Measurements from ENCODE around the gene GCK. TPM values are rescaled to one million over a fixed set of nuclear protein-coding genes. Genes with fewer than 3 reads are reported as not detected.

The GCK gene
- total RNA-seq, 3 donors from 2014 or later (not counting 1 experiment from before 2014, with no cell fraction given): not detected

- no peaks in the 10 kb centered on the region for H3K4me1 ChIP-seq (ENCODE audit: control insufficient read depth, insufficient read depth, low read length)
- no peak for TF ChIP-seq CTCF (IDR thresholded peaks at IDR 0.05)
- H3K27ac ChIP-seq (ENCODE audit: low read length): no peak overlapping the region
- Mint-ChIP-seq H3K9me3 (no peaks in the 10 kb centered on the region), H3K27ac (no peak overlapping the region), H3K36me3 (no peaks in the 10 kb centered on the region), H3K4me3 (no peak overlapping the region), H3K4me1 (no peaks in the 10 kb centered on the region), H3K27me3 (ENCODE audit: low read depth in 2 of 2) (no peaks in the 10 kb centered on the region)
- 92% methylated on average over 16 of the region's 19 CpGs for WGBS (ENCODE audit: insufficient coverage)
- peaks cover 11% of the 10 kb centered on the region for H3K36me3 ChIP-seq (ENCODE audit: control insufficient read depth, insufficient read depth, low read length)
- intact Hi-C loops (cut with micrococcal nuclease): no loop called here
- H3K4me3 ChIP-seq (ENCODE audit: low read length): no peak overlapping the region
- no peak for ATAC-seq
- H3K9me3 ChIP-seq (ENCODE audit: control insufficient read depth, insufficient read depth, low read length): no peaks in the 10 kb centered on the region
- no peaks in the 10 kb centered on the region for H3K27me3 ChIP-seq (ENCODE audit: control insufficient read depth, insufficient read depth, low read length)
- no peak for DNase-seq
These were observed 28.0 kb upstream of the GCK start for GRCh38 chr7:44217223-44217714.

GRCh38 chr7:44216521-44217222, 27.4 kb upstream of the GCK start:
- DNase-seq: no peak
- no peak for ATAC-seq
- 94% methylated on average over 13 of the region's 13 CpGs for WGBS (ENCODE audit: insufficient coverage)
- Mint-ChIP-seq H3K27me3 (ENCODE audit: low read depth in 2 of 2) (no peaks in the 10 kb centered on the region), H3K4me3 (no peak overlapping the region), H3K4me1 (peaks cover 0 to 1% of the 10 kb centered on the region in 2 donors), H3K9me3 (no peaks in the 10 kb centered on the region), H3K36me3 (no peaks in the 10 kb centered on the region), H3K27ac (no peak overlapping the region)
- Histone ChIP-seq H3K4me1 (ENCODE audit: control insufficient read depth, insufficient read depth, low read length) (no peaks in the 10 kb centered on the region), H3K36me3 (ENCODE audit: control insufficient read depth, insufficient read depth, low read length) (peaks cover 17% of the 10 kb centered on the region), H3K9me3 (ENCODE audit: control insufficient read depth, insufficient read depth, low read length) (no peaks in the 10 kb centered on the region), H3K27ac (ENCODE audit: low read length) (no peak overlapping the region), H3K4me3 (ENCODE audit: low read length) (no peak overlapping the region), H3K27me3 (ENCODE audit: control insufficient read depth, insufficient read depth, low read length) (no peaks in the 10 kb centered on the region)
- intact Hi-C loops (cut with micrococcal nuclease): no loop called here
- TF ChIP-seq CTCF (IDR thresholded peaks at IDR 0.05): no peak

DNA sequence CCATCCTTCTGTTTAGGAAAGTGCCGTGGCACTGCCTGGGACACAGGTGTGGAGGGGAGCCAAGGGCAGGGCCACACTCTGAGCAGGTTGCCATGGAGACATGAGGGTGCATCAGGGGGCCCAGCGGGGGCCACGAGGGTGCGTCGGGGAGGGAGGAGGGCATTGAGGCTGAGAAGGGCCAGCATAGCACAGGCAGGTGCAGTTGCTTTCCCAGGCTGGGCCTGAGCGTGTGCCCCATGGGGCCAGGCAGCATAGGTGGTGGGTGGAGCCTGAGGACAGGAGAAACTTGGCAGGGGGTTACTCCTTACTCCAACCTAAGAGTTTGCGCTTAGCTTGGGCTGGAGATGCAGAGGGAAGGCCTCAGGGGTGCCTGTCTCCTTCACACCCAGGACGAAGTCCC, 26.8 kb upstream of the GCK start:
- Histone ChIP-seq H3K9me3 (ENCODE audit: control insufficient read depth, insufficient read depth, low read length) (no peaks in the 10 kb centered on the region), H3K27ac (ENCODE audit: low read length) (no peak overlapping the region), H3K4me1 (ENCODE audit: control insufficient read depth, insufficient read depth, low read length) (no peaks in the 10 kb centered on the region), H3K4me3 (ENCODE audit: low read length) (no peak overlapping the region), H3K27me3 (ENCODE audit: control insufficient read depth, insufficient read depth, low read length) (no peaks in the 10 kb centered on the region), H3K36me3 (ENCODE audit: control insufficient read depth, insufficient read depth, low read length) (peaks cover 23% of the 10 kb centered on the region)
- Mint-ChIP-seq H3K36me3 (no peaks in the 10 kb centered on the region), H3K4me3 (no peak overlapping the region), H3K27ac (no peak overlapping the region), H3K4me1 (peaks cover 0 to 5% of the 10 kb centered on the region in 2 donors), H3K27me3 (ENCODE audit: low read depth in 2 of 2) (no peaks in the 10 kb centered on the region), H3K9me3 (no peaks in the 10 kb centered on the region)
- no peak for DNase-seq
- no peak for ATAC-seq
- TF ChIP-seq CTCF (IDR thresholded peaks at IDR 0.05): no peak
- intact Hi-C loops (cut with micrococcal nuclease): no loop called here
- WGBS (ENCODE audit: insufficient coverage): 88% methylated on average over 8 of the region's 8 CpGs

DNA sequence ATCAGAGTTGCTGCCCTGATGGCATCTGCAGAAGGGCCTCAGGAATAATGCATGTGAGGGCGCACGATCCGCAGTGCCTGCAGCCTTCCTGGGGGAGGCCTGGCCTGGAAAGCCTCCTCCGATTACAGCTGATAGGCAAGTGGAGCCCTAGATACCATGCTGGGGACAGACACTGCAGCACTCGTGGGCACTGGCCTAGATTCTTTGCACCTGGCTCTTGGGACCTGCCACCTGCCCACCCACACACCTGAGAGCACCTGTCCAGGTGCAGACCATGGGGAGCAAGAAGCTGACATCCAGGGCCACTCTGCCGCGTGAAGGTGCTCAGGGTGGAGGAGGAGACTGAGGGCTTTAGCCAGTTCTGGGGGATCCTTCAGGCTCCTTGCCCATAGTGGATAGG, 26.3 kb upstream of the GCK start:
- Mint-ChIP-seq H3K36me3 (peaks cover 2% of the 10 kb centered on the region), H3K4me1 (peaks cover 0 to 5% of the 10 kb centered on the region in 2 donors), H3K9me3 (no peaks in the 10 kb centered on the region), H3K4me3 (no peak overlapping the region), H3K27me3 (ENCODE audit: low read depth in 2 of 2) (no peaks in the 10 kb centered on the region), H3K27ac (no peak overlapping the region)
- Histone ChIP-seq H3K4me1 (ENCODE audit: control insufficient read depth, insufficient read depth, low read length) (no peaks in the 10 kb centered on the region), H3K4me3 (ENCODE audit: low read length) (no peak overlapping the region), H3K27ac (ENCODE audit: low read length) (no peak overlapping the region), H3K27me3 (ENCODE audit: control insufficient read depth, insufficient read depth, low read length) (no peaks in the 10 kb centered on the region), H3K36me3 (ENCODE audit: control insufficient read depth, insufficient read depth, low read length) (peaks cover 28% of the 10 kb centered on the region), H3K9me3 (ENCODE audit: control insufficient read depth, insufficient read depth, low read length) (no peaks in the 10 kb centered on the region)
- ATAC-seq: no peak
- no peak for TF ChIP-seq CTCF (IDR thresholded peaks at IDR 0.05)
- intact Hi-C loops (cut with micrococcal nuclease): no loop called here
- WGBS (ENCODE audit: insufficient coverage): 92% methylated on average over 7 of the region's 7 CpGs
- no peak for DNase-seq
